IPS DF 19.7 (cell line): ENCODE data around the gene SNX10.

ENCODE experiments used
- DNase-seq: peaks from one replicate; pipeline ENCODE4 v3.0.0-alpha.2; 2013; ENCODE audit warnings: low read depth, low spot score

Gene SNX10

GRCh38 chr7:26337232-26337865 is 45.7 kb downstream of the SNX10 start:
- DNase-seq, result no peak

GRCh38 chr7:26340476-26341018 is 48.9 kb downstream of the SNX10 start:
- DNase-seq, result no peak

DNA sequence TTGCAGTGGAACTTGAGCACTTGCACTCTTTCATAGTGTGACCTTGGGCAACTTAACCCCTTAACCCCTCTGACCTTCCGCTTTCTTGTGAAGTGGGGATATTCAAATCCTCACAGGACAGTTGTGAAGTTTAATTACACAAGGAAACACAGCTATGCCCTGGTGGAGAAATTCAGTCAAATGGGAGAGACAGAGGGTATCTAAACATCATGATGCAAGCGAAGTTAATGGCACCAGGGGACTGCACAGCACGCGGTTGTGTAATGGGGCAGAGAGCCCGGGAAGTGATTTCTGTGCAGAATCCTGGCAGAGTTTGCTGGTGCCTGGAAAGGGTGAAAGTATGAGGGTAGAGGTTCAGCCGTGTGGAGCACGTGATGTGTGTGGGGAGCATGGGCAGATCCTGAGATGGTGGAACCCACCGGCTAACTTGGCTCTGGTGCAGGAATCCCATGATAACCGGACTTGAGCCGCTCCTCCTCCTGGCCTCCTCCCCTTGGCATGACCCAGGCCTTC is 51.7 kb downstream of the SNX10 start:
- no peak for DNase-seq

- DNase-seq, result no peak
Observed at GRCh38 chr7:26343837-26344236, 52.2 kb downstream of the SNX10 start.

DNA sequence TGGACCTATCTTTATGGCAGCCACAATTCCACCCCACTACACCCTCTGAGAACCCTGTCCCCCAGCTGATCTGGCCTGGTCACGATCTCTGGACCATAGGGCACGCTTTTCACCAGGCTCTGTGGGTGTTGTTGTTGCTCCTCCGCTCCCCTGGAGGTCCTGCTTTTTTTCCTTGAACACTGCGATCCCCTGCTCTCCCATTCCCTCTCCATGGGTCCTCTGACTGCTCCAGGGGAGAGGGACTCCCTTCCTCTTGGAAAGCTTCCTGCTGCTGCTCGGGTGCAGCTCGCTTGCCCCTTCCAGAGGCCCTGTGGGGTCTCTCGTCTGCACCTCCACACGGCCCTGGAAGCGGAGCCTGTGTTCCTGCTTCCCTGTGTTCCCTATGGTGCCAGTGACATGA is 53.5 kb downstream of the SNX10 start:
- DNase-seq, result no peak

DNA sequence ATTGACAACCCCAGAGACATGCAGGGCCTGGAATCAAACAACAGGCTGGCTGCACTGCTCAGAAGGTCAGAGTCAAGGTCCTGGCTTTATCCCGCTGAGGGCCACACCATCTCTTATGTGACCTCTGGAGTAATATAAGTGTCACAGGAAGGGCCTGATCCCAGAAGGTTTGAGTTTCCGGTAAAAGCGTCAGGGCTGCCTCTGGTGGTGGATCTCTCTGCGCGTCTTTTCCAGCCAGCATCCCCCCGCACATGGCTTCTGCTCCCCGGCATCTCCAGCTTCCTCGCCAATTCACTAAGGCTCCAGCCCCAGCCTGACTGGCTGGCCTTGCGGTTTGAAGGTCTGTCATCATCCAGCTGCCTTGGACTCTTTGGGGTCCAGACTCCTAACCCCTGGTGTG is 54.2 kb downstream of the SNX10 start:
- DNase-seq, result no peak

GRCh38 chr7:26346611-26347203 is 55.0 kb downstream of the SNX10 start:
- DNase-seq, result no peak

DNA sequence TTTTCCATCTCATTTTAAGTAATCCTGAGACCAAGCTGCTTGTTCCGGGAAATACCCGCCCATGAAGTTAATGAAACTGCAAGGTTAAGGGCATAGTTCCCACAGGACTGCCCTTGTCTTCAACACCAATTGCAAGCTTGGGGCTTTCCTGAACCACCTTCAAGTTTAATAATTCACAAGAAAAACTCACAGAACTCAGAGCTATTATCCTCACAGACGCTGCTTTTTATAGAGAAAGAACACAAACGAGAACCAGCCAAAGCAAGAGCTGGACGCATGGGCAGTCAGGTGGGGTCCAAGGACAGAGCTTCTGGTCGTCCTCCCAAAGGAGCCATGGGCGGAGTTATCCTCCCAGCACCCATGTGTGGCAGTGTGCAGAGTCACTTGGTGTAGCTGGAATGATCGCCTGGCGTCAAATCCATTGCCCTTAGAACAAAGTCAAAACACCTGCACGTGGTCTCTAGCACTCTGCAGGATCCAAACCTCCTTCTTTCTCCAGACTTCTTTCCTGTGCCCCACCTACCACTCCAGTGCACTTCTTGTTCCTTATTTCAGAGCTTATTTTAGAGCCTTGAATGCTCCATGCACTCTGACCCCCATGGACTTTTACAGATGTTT is 56.7 kb downstream of the SNX10 start:
- no peak for DNase-seq

GRCh38 chr7:26349005-26349915 is 57.6 kb downstream of the SNX10 start:
- no peak for DNase-seq

GRCh38 chr7:26351171-26351570 is 59.5 kb downstream of the SNX10 start:
- DNase-seq, result no peak

DNA sequence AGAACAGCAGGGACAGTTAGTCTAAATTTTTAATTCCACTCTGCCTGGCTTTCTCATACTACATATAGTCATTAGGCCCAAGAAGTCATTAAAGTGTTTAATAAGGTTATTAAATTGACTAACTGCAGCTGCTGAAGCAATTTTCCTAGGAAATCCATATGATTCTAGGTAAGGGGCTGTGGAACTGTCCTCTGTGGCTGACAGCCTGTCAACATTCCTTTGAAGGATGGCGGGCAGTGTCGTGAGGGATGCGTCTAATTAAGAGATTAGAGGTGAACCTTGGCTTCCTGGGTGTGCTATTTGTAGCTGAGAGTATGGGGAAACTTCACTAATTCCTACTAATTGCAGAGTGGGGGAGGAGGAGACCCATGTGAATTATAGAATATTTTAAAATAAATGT is 64.6 kb downstream of the SNX10 start:
- no peak for DNase-seq

DNA sequence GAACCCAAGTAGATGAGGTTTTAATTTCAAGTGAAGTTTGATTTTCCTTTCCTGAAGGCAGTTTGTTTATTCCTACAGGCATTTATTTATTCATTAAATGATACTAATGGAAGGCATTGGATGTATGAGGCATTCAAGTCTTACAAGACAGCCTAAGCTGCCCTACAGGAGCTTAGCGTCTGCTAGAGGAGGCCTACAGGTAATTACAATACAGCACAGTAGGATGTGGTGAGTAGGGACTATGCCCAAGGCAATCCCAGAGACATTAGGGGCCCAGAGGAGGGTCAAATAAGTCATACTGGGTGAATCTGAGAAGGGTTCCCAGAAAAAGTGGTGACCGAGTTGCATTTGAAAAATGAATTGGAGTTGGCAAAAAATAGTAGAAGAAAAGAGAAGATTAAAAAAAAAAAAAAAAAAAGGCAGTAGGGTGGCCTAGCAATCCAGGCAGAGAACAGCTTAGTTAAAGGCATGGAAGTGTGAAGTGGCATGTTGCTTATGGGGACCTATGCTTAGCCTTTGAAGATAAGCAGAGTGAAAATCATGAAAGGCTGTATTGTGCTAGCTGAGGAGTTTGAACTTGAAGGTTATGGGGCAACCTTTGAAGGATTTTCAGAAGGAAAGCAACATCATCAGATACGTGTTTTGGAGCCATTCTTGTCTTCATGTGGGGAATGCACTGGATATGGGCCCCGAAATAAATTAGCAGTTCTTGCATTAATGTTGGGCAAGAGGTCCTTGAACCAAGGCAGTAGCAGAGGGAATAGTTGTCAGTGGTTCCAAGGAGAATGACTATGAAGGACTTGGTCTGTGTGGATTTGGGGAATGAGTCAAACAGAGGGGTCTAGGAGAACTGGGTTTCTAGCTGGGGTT is 65.5 kb downstream of the SNX10 start:
- DNase-seq, result no peak

DNA sequence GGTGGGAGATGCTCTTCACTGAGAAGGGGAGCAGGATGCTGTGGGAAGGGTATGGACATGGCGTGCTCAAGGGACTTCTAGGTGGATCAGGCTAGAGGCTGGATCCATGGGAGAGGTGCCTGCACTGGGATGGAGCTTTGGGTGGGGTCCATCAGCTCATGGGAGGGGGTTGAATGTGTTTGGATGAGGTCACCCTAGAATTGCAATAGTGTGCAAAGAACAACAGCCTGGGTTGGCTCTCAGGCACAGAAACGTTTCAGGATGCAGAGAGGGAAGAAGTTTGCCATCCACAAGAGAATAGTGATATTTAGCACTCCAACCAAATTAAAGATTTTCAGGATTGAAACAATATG is 66.1 kb downstream of the SNX10 start:
- DNase-seq, result no peak

DNA sequence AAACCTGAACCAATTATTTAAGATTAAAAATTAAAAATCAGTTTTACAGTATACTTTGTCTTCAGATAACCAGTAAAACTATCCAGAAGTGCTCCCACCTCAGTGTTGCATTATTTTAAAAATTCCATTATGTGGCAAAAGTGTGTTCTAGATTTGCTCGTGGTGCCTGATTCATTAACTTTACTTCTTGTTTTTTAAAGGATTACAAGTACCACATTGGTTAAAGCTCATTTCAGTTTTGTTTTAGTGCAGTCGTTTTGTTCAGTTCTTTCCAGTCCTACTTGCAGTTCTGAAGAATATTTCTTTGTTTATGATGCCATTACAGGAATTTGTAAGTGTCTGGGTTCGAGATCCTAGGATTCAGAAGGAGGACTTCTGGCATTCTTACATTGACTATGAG is 69.0 kb downstream of the SNX10 start:
- no peak for DNase-seq

GRCh38 chr7:26361637-26362036 is 70.0 kb downstream of the SNX10 start:
- no peak for DNase-seq

DNA sequence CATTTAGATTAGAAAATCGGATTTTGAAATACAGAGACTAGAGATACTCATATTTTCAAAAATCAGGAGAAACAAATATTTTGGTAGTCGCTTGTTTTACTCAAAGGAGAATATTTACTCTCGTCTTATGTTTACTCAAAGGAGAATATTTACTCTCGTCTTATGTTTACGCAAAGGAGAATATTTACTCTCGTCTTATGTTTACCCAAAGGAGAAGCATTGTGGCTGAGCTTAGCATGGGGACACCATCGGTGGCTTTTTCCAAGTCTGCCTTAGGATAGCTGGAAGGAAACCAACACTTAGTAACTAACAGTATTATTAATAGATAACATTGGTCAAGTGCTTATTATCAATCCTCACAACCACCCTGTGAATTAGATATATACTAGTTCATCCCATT is 71.8 kb downstream of the SNX10 start:
- no peak for DNase-seq

DNA sequence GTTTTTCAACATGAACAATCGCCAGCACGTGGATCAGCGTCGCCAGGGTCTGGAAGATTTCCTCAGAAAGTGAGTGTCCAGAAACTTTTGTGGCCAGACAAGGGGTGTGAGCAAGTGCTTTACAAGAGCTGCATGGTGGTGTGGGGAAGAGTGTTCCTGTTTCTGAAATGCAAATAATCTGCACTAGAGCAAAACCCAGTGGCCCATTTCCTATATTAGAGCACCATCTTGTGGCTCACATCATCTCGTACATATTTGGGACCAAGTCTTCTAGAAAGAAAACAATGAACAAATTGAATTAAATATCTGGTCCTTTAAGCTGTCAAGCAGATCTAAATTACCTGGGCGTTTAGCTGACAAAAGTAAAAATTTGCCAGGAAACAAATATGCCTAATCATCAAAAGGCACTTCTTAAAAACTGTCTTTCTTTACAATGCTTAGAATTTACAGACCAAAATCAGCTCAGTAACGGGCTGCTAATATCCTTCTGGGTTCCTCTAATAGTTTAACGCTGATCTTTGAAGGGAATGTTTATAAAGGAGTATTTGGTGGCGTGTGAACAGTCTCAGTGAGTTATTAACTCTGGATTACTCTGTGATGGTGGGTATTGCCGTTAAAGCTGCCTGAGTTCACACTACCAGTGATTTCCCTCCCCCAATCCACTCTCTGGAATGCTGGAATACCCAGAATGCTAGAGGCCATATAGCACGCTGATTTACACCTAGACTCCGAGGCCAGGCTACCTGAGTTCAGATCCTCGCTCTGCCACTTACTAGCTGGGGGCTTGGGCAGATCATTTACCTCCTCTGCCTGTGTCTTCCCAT is 73.6 kb downstream of the SNX10 start:
- peak; percentile 17 for DNase-seq

- no peak for DNase-seq
Observed at GRCh38 chr7:26365901-26366275, 74.2 kb downstream of the SNX10 start.

DNA sequence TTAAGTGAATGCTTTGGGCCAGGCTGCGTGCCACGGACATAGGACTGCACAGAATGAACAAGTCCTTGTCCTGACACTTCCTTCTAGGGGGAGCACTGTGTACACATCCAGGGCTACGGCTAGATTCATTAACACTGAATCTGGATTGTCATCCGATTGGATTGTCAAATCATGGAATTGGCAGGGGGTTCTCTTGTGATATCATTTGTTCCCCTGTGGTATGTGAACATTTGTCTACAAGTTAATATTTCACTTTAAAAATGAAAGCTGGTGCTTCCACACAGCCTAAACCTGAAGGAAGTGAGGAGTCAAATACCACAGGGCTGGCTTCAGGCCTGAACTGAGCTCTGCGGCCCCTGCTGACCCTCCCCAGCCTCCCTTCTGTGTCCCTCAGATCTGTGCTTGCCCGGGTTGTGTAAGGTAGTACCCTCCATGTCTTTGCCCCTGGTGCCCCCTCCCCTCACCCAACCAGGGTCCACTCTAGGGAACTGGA is 75.6 kb downstream of the SNX10 start:
- DNase-seq, result no peak

GRCh38 chr7:26368542-26368941 is 76.9 kb downstream of the SNX10 start:
- DNase-seq, result no peak
